Measurements from ENCODE around the gene NEK3. TPM values are rescaled to one million over a fixed set of nuclear protein-coding genes. Genes with fewer than 3 reads are reported as not detected.

Gene NEK3
- total RNA-seq, 1 experiment from 2014 or later: 1.6 TPM

- POLR2A ChIA-PET (ENCODE audit: unreplicated experiment): interaction anchor here (0.6 kb wide), 1 partner anchor 44 kb away, joined by 3 read pairs; no protein-coding TSS in a partner anchor
These were observed 656 bp upstream of the NEK3 start for GRCh38 chr13:52160053-52160452.

GRCh38 chr13:52158629-52159158 lies 703 bp downstream of the NEK3 start:
- POLR2A ChIA-PET (ENCODE audit: unreplicated experiment): interaction anchor here (0.7 kb wide), 1 partner anchor 160 kb away, joined by 6 read pairs; no protein-coding TSS in a partner anchor
- Histone ChIP-seq H3F3A (ENCODE audit: insufficient read depth, low read depth) (no peaks in the 10 kb centered on the region), H3K79me2 (ENCODE audit: low read depth) (no peaks in the 10 kb centered on the region), H3K4me3 (peak overlapping the region; percentile 74), H3K9me2 (ENCODE audit: insufficient read depth) (no peaks in the 10 kb centered on the region), H3K4me2 (peak overlapping the region; percentile 77), H3K9me3 (ENCODE audit: insufficient read depth, low read depth) (no peaks in the 10 kb centered on the region), H4K20me1 (ENCODE audit: insufficient read depth) (no peaks in the 10 kb centered on the region), H3K27me3 (ENCODE audit: insufficient read depth, low read depth) (peaks cover 22% of the 10 kb centered on the region), H3K4me1 (replicated peaks; ENCODE audit: insufficient read depth) (no peaks in the 10 kb centered on the region), H3K27ac (no peak overlapping the region), H3K36me3 (ENCODE audit: low read depth) (no peaks in the 10 kb centered on the region), H2AFZ (peak overlapping the region; percentile 70)
- intact Hi-C loops (cut with micrococcal nuclease; ENCODE audit: unreplicated experiment): no loop called here
- DNase-seq: no peak
- TF ChIP-seq CTCF (conservative IDR thresholded peaks at IDR 0.05): no peak
- TF ChIP-seq EZH2 (IDR thresholded peaks at IDR 0.05; ENCODE audit: low read depth): no peak
- CTCF ChIA-PET: no interaction called here
- no TSS peak for BruUV-seq (replicated peaks)

More at GRCh38 chr13:52160053-52160452, 656 bp upstream of the NEK3 start:
- H3K27ac ChIP-seq: no peak overlapping the region
- CTCF ChIA-PET: no interaction called here
- peak overlapping the region; percentile 70 for H2AFZ ChIP-seq
- H4K20me1 ChIP-seq (ENCODE audit: insufficient read depth): no peaks in the 10 kb centered on the region
- no peak for DNase-seq
- no peaks in the 10 kb centered on the region for H3K9me2 ChIP-seq (ENCODE audit: insufficient read depth)
- H3K4me3 ChIP-seq: no peak overlapping the region
- intact Hi-C loops (cut with micrococcal nuclease; ENCODE audit: unreplicated experiment): no loop called here
- TF ChIP-seq EZH2 (IDR thresholded peaks at IDR 0.05; ENCODE audit: low read depth): no peak
- no peak for TF ChIP-seq CTCF (conservative IDR thresholded peaks at IDR 0.05)
- no peaks in the 10 kb centered on the region for H3K4me1 ChIP-seq (replicated peaks; ENCODE audit: insufficient read depth)
- no peaks in the 10 kb centered on the region for H3K9me3 ChIP-seq (ENCODE audit: insufficient read depth, low read depth)
- peak overlapping the region; percentile 77 for H3K4me2 ChIP-seq
- no peaks in the 10 kb centered on the region for H3F3A ChIP-seq (ENCODE audit: insufficient read depth, low read depth)
- H3K79me2 ChIP-seq (ENCODE audit: low read depth): no peaks in the 10 kb centered on the region
- H3K36me3 ChIP-seq (ENCODE audit: low read depth): no peaks in the 10 kb centered on the region
- H3K27me3 ChIP-seq (ENCODE audit: insufficient read depth, low read depth): peaks cover 22% of the 10 kb centered on the region
- BruUV-seq (replicated peaks): no TSS peak

- intact Hi-C loops (cut with micrococcal nuclease; ENCODE audit: unreplicated experiment): no loop called here
- Histone ChIP-seq H3K4me3 (no peak overlapping the region), H3K9me2 (ENCODE audit: insufficient read depth) (no peaks in the 10 kb centered on the region), H4K20me1 (ENCODE audit: insufficient read depth) (no peaks in the 10 kb centered on the region), H3K9me3 (ENCODE audit: insufficient read depth, low read depth) (no peaks in the 10 kb centered on the region), H3F3A (ENCODE audit: insufficient read depth, low read depth) (no peaks in the 10 kb centered on the region), H3K27ac (no peak overlapping the region), H3K79me2 (ENCODE audit: low read depth) (no peaks in the 10 kb centered on the region), H3K4me2 (no peak overlapping the region), H2AFZ (no peak overlapping the region), H3K27me3 (ENCODE audit: insufficient read depth, low read depth) (peaks cover 22% of the 10 kb centered on the region), H3K4me1 (replicated peaks; ENCODE audit: insufficient read depth) (no peaks in the 10 kb centered on the region), H3K36me3 (ENCODE audit: low read depth) (no peaks in the 10 kb centered on the region)
- ChIA-PET CTCF (no interaction called here), POLR2A (ENCODE audit: unreplicated experiment) (no interaction called here)
- no peak for DNase-seq
- no TSS peak for BruUV-seq (replicated peaks)
- TF ChIP-seq EZH2 (IDR thresholded peaks at IDR 0.05; ENCODE audit: low read depth): no peak
- no peak for TF ChIP-seq CTCF (conservative IDR thresholded peaks at IDR 0.05)
These were observed 2.6 kb downstream of the NEK3 start for GRCh38 chr13:52156724-52157261.
